H1 (cell line): ENCODE data around the gene UTS2R. TPM values are rescaled to one million over a fixed set of nuclear protein-coding genes. Genes with fewer than 3 reads are reported as not detected.

Experiments used
- CTCF ChIA-PET: fragments of 300-600 bp; sonication (Branson Sonifier 250); formaldehyde crosslinking; loops from one replicate; lab custom pipeline; 2021; ENCODE audit not compliant: partially characterized antibody; lab: Charles Lee
- POLR2A ChIA-PET: fragments of 300-600 bp; sonication (Branson Sonifier 250); formaldehyde crosslinking; loops from one replicate; lab custom pipeline; 2021; ENCODE audit warnings: inconsistent platforms; ENCODE audit not compliant: partially characterized antibody; lab: Charles Lee
- DNase-seq, 2 experiments: peaks; one replicate each; pipeline versions ENCODE4 v3.0.0 to v3.0.0-alpha.2; 2010 to 2022; ENCODE audit warnings: low spot score in 2 of 2, low read depth in 1 of 2, mixed read lengths in 1 of 2
- FAIRE-seq: peaks from 2 replicates; lab custom pipeline; 2011; peaks lifted over from hg19 to GRCh38; lab: Jason Lieb, UNC
- H2AFZ ChIP-seq: 2 replicates; pipeline ENCODE4 v1.8.1; 2012; ENCODE audit warnings: low read length, inconsistent platforms
- H2AK5ac ChIP-seq: 2 replicates; pipeline ENCODE4 v1.6.1; 2013; ENCODE audit warnings: low read depth, low read length
- H2BK120ac ChIP-seq: replicated peaks from 2 replicates; pipeline ENCODE3; 2013; ENCODE audit warnings: low read depth, low read length, inconsistent platforms
- H2BK12ac ChIP-seq: 2 replicates; pipeline ENCODE4 v1.6.1; 2013; ENCODE audit warnings: low read depth, low read length
- H2BK15ac ChIP-seq: 2 replicates; pipeline ENCODE4 v1.6.1; 2013; ENCODE audit warnings: low read length
- H2BK20ac ChIP-seq: 2 replicates; pipeline ENCODE4 v1.6.1; 2013; ENCODE audit warnings: low read length
- H2BK5ac ChIP-seq: 2 replicates; pipeline ENCODE4 v1.6.1; 2013; ENCODE audit warnings: low read depth, low read length
- H3K14ac ChIP-seq: 2 replicates; pipeline ENCODE4 v1.6.1; 2013; ENCODE audit warnings: inconsistent platforms; ENCODE audit not compliant: insufficient read length
- H3K18ac ChIP-seq: 2 replicates; pipeline ENCODE4 v1.6.1; 2013; ENCODE audit warnings: low read length; ENCODE audit errors: extremely low read depth
- H3K23ac ChIP-seq: 2 replicates; pipeline ENCODE4 v1.6.1; 2013; ENCODE audit warnings: inconsistent platforms; ENCODE audit not compliant: insufficient read length
- H3K23me2 ChIP-seq: 2 replicates; pipeline ENCODE4 v1.6.1; 2013; ENCODE audit warnings: low read depth, low read length
- H3K27ac ChIP-seq: 2 replicates; pipeline ENCODE4 v1.6.1; 2011; ENCODE audit warnings: low read depth, low read length, inconsistent platforms
- H3K27me3 ChIP-seq, 4 experiments: replicated peaks in 1 of 4; 1 replicate in 1 of 4; 2 replicates in 3 of 4; pipeline versions ENCODE4 v1.6.1 to v1.8.1; 2011 to 2013; ENCODE audit warnings: low read length in 3 of 4, mild to moderate bottlenecking in 3 of 4, inconsistent platforms in 2 of 4, mixed read lengths in 2 of 4, moderate library complexity in 1 of 4; ENCODE audit not compliant: control insufficient read depth in 3 of 4, insufficient read depth in 3 of 4; ENCODE audit errors: extremely low read depth in 1 of 4
- H3K36me3 ChIP-seq, 4 experiments: 2 replicates each; pipeline versions ENCODE4 v1.6.1 to v1.8.1; 2011 to 2013; ENCODE audit warnings: mild to moderate bottlenecking in 4 of 4, low read length in 3 of 4, moderate library complexity in 2 of 4, control low read depth in 1 of 4, inconsistent platforms in 1 of 4; ENCODE audit not compliant: insufficient read depth in 4 of 4, control insufficient read depth in 2 of 4
- H3K4ac ChIP-seq: replicated peaks from 2 replicates; pipeline ENCODE3; 2013; ENCODE audit warnings: low read length, low read depth, mixed read lengths, inconsistent platforms; ENCODE audit not compliant: insufficient read length
- H3K4me1 ChIP-seq, 4 experiments: replicated peaks in 1 of 4; 1 replicate in 1 of 4; 2 replicates in 3 of 4; pipeline versions ENCODE4 v1.6.1 to v1.8.1; 2011 to 2013; ENCODE audit warnings: low read length in 3 of 4, inconsistent platforms in 2 of 4, mixed read lengths in 1 of 4; ENCODE audit not compliant: insufficient read depth in 4 of 4, control insufficient read depth in 3 of 4
- H3K4me2 ChIP-seq, 2 experiments: 2 replicates each; pipeline versions ENCODE4 v1.6.1 to v1.8.1; 2011 to 2013; ENCODE audit warnings: low read depth in 2 of 2, low read length in 2 of 2, control low read depth in 1 of 2, inconsistent platforms in 1 of 2, mild to moderate bottlenecking in 1 of 2; ENCODE audit not compliant: insufficient read depth in 1 of 2
- H3K4me3 ChIP-seq, 4 experiments: fragments of 200-600, 300-600 bp in 1 of 4; sonication (generic), shearing (Covaris generic), sonication (Bioruptor Twin) in 1 of 4; 2 replicates each; pipeline versions ENCODE4 v1.5.1 to v1.8.1; 2011 to 2016; ENCODE audit warnings: low read length in 4 of 4, low read depth in 3 of 4, control low read depth in 2 of 4, inconsistent platforms in 2 of 4, mild to moderate bottlenecking in 2 of 4, mixed read lengths in 1 of 4, moderate library complexity in 1 of 4; ENCODE audit not compliant: insufficient read depth in 2 of 4; ENCODE audit errors: extremely low read depth in 1 of 4
- H3K56ac ChIP-seq: replicated peaks from 2 replicates; pipeline ENCODE3; 2013; ENCODE audit warnings: low read depth, mild to moderate bottlenecking, mixed read lengths, low read length, inconsistent platforms; ENCODE audit not compliant: insufficient read length
- H3K79me1 ChIP-seq: 2 replicates; pipeline ENCODE4 v1.6.1; 2013; ENCODE audit warnings: low read depth, low read length, control low read depth
- H3K79me2 ChIP-seq, 2 experiments: 2 replicates each; pipeline versions ENCODE4 v1.6.1 to v1.8.1; 2012 to 2013; ENCODE audit warnings: low read length in 2 of 2, mild to moderate bottlenecking in 2 of 2, inconsistent platforms in 1 of 2; ENCODE audit not compliant: insufficient read depth in 2 of 2, control insufficient read depth in 1 of 2
- H3K9ac ChIP-seq, 4 experiments: replicated peaks in 1 of 4; 1 replicate in 1 of 4; 2 replicates in 3 of 4; pipeline versions ENCODE4 v1.6.1 to v1.8.1; 2011 to 2013; ENCODE audit warnings: low read depth in 3 of 4, low read length in 3 of 4, control low read depth in 2 of 4, mild to moderate bottlenecking in 2 of 4, moderate library complexity in 2 of 4, inconsistent platforms in 1 of 4; ENCODE audit errors: extremely low read depth in 1 of 4
- H3K9me3 ChIP-seq, 2 experiments: 2 replicates each; pipeline versions ENCODE4 v1.6.1 to v1.8.1; 2012 to 2013; ENCODE audit warnings: mild to moderate bottlenecking in 2 of 2, moderate library complexity in 2 of 2, control low read depth in 1 of 2, inconsistent platforms in 1 of 2, low read depth in 1 of 2, low read length in 1 of 2, mixed read lengths in 1 of 2; ENCODE audit not compliant: insufficient read depth in 2 of 2
- H4K20me1 ChIP-seq, 2 experiments: replicated peaks in 1 of 2; 2 replicates each; pipeline versions ENCODE3 to v1.8.1; 2011 to 2013; ENCODE audit warnings: inconsistent platforms in 2 of 2, low read length in 2 of 2, mild to moderate bottlenecking in 1 of 2; ENCODE audit not compliant: insufficient read depth in 2 of 2, control insufficient read depth in 1 of 2
- H4K5ac ChIP-seq: 2 replicates; pipeline ENCODE4 v1.6.1; 2013; ENCODE audit warnings: low read length, low read depth, mixed read lengths, inconsistent platforms; ENCODE audit not compliant: insufficient read length
- H4K8ac ChIP-seq: 2 replicates; pipeline ENCODE4 v1.8.0; 2013; ENCODE audit warnings: mild to moderate bottlenecking, moderate library complexity, low read length, inconsistent platforms; ENCODE audit not compliant: insufficient read depth; ENCODE audit errors: extremely low read depth
- H4K91ac ChIP-seq: replicated peaks from 2 replicates; pipeline ENCODE3; 2013; ENCODE audit warnings: low read length, mixed read lengths, inconsistent platforms; ENCODE audit not compliant: insufficient read length
- BACH1 ChIP-seq: IDR thresholded peaks from 2 replicates; pipeline ENCODE4 v1.6.1; 2012; ENCODE audit warnings: low read length, improper control_type of control experiment
- BCL11A ChIP-seq, 2 experiments: IDR thresholded peaks; one replicate each; pipeline ENCODE4 v1.6.1; 2011; ENCODE audit warnings: low read depth in 2 of 2, low read length in 2 of 2, mild to moderate bottlenecking in 2 of 2
- CBX5 ChIP-seq: fragments of 300-800, 300-1000 bp; sonication (generic); IDR thresholded peaks from 2 replicates; pipeline ENCODE4 v1.7.1; 2016; ENCODE audit warnings: antibody characterized with exemption, low read length, low read depth
- CBX8 ChIP-seq: fragments of 300-800, 300-1000 bp; sonication (generic); IDR thresholded peaks from 2 replicates; pipeline ENCODE4 v1.7.1; 2016; ENCODE audit warnings: low read depth, low read length, borderline replicate concordance
- CTBP2 ChIP-seq: IDR thresholded peaks from 2 replicates; pipeline ENCODE4 v1.7.0; 2011; ENCODE audit warnings: borderline replicate concordance, mild to moderate bottlenecking, moderate library complexity, mixed read lengths, low read length; ENCODE audit not compliant: insufficient read depth, insufficient read length
- GABPA ChIP-seq: IDR thresholded peaks from 2 replicates; pipeline ENCODE4 v1.6.1; 2011; ENCODE audit warnings: mild to moderate bottlenecking, low read length, moderate library complexity, borderline replicate concordance; ENCODE audit not compliant: insufficient read depth
- POLR2A ChIP-seq, 2 experiments: IDR thresholded peaks; 1 replicate in 1 of 2; 2 replicates in 1 of 2; pipeline ENCODE4 v1.6.1; 2011; ENCODE audit warnings: low read depth in 2 of 2, low read length in 2 of 2, mild to moderate bottlenecking in 2 of 2; ENCODE audit errors: control extremely low read depth in 1 of 2
- RFX5 ChIP-seq: IDR thresholded peaks from 2 replicates; pipeline ENCODE4 v1.6.1; 2011; ENCODE audit warnings: low read depth, low read length, improper control_type of control experiment, borderline replicate concordance
- SAP30 ChIP-seq: fragments of 300-600 bp; sonication (generic); IDR thresholded peaks from 2 replicates; pipeline ENCODE4 v1.7.1; 2012; ENCODE audit warnings: low read length, moderate library complexity, mild to moderate bottlenecking, inconsistent platforms; ENCODE audit not compliant: insufficient read depth, insufficient replicate concordance
- SIRT6 ChIP-seq: IDR thresholded peaks from one replicate; pipeline ENCODE4 v1.7.1; 2012; ENCODE audit warnings: low read length, inconsistent platforms
- WGBS, 2 experiments: shearing (Covaris generic) in 1 of 2; methylation state at CpG; one replicate each; pipeline versions ENCODE4 v1.1.6 to v1.1.7; 2013 to 2015; ENCODE audit warnings: low lambda C conversion rate in 2 of 2, mixed read lengths in 2 of 2, inconsistent platforms in 1 of 2, low coverage in 1 of 2, missing lambda C conversion rate in 1 of 2; ENCODE audit not compliant: insufficient replicate concordance in 2 of 2, insufficient coverage in 1 of 2, insufficient read length in 1 of 2; ENCODE audit errors: extremely low coverage in 1 of 2, missing lambda C conversion rate in 1 of 2; 5-methylcytosine and 5-hydroxymethylcytosine counted together
- polyA plus RNA-seq, 7 experiments: library from polyadenylated mRNA; depleted of rRNA in 3 of 7; stranded (reverse) in 5 of 7; unstranded in 2 of 7; fragments of >200 nt in 5 of 7; fragments of 200-250 nt in 2 of 7; gene quantifications; 1 replicate in 5 of 7; 2 replicates in 1 of 7; 4 replicates in 1 of 7; pipeline versions ENCODE4 v1.2.1 to v1.2.3, GENCODE V29; 2011 to 2013; ENCODE audit warnings: missing spikeins in 2 of 7, mixed read lengths in 2 of 7
- total RNA-seq: library from RNA; stranded (reverse); fragmentation: NEBNext Ultra II Directional; extraction: Animal tissue kit (Norgen Biotek cat#: 25700); gene quantifications from 2 replicates; pipeline ENCODE4 v1.2.1, GENCODE V29; 2021
- TF ChIP-seq, protein P1 (sequence below): IDR thresholded peaks from 2 replicates; pipeline ENCODE4 v1.6.1; 2011; ENCODE audit warnings: low read length, improper control_type of control experiment

The UTS2R gene
- total and polyA plus RNA-seq, 2 of the 8 experiments (the other 6 are each of a cell fraction or from before 2014, with no cell fraction given): 0.27 TPM; not detected in 1

DNA sequence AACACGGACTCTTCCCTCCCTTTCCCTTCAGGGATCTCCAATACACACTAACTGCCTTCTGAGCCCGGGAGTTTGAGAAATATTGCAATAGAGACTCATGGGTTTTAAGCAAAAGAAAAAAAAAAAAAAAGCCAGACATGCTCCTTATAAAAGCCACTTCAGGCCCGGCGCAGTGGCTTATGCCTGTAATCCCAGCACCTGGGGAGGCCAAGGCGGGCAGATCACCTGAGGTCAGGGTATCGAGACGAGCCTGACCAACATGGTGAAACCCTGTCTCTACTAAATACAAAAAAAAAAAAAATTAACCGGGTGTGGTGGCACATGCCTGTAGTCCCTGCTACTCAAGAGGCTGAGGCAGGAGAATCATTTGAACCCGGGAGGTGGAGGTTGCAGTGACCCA is 44.2 kb downstream of the UTS2R start:
- Histone ChIP-seq H2BK5ac (no peak overlapping the region), H2BK20ac (no peak overlapping the region), H4K91ac (no peak overlapping the region), H3K23ac (no peak overlapping the region), H3K18ac (no peak overlapping the region), H2AFZ (no peak overlapping the region), H4K20me1 (peaks cover 5 to 9% of the 10 kb centered on the region in 2 experiments), H2BK12ac (no peak overlapping the region), H3K27me3 (no peaks in the 10 kb centered on the region), H3K9ac (no peak overlapping the region), H3K36me3 (peaks cover 0 to 2% (median 0%) of the 10 kb centered on the region in 4 experiments; a peak in 1 of 8 replicates), H3K79me1 (peaks cover 2% of the 10 kb centered on the region; the same call in 1 of the 2 replicates), H3K4me3 (no peak overlapping the region), H3K14ac (no peak overlapping the region), H3K4me2 (no peak overlapping the region), H3K9me3 (no peaks in the 10 kb centered on the region), H4K8ac (no peak overlapping the region), H3K27ac (no peak overlapping the region), H2BK120ac (no peak overlapping the region), H3K4me1 (peaks cover 0 to 3% (median 1%) of the 10 kb centered on the region in 4 experiments; a peak in 4 of 7 replicates), H3K4ac (no peak overlapping the region), H3K56ac (no peak overlapping the region), H2BK15ac (no peak overlapping the region), H3K23me2 (peaks cover 6% of the 10 kb centered on the region), H2AK5ac (no peak overlapping the region), H4K5ac (no peak overlapping the region), H3K79me2 (no peaks in the 10 kb centered on the region)
- FAIRE-seq (no peak), DNase-seq (no peak)
- 89% methylated on average over 9 of the region's 9 CpGs; no CpG with 5 or more reads in 1 of the 2 experiments for WGBS, 2 experiments
- ChIA-PET POLR2A (no interaction called here), CTCF (interaction anchor here (0.6 to 1.2 kb wide), 5 partner anchors 9 to 126 kb away, joined by 3 to 4 read pairs (median 3); no protein-coding TSS in a partner anchor)
- TF ChIP-seq GABPA (no peak), SAP30 (no peak), CBX5 (no peak), CBX8 (no peak), POLR2A (IDR thresholded peaks at IDR 0.05; ENCODE audit: control extremely low read depth in 1 of 2, low read depth in 2 of 2, low read length in 2 of 2) (no peak), BCL11A (IDR thresholded peaks at IDR 0.05; ENCODE audit: low read depth in 2 of 2, low read length in 2 of 2) (no peak), SIRT6 (no peak), RFX5 (no peak), BACH1 (no peak), CTBP2 (no peak)
- TF ChIP-seq, protein P1, sequence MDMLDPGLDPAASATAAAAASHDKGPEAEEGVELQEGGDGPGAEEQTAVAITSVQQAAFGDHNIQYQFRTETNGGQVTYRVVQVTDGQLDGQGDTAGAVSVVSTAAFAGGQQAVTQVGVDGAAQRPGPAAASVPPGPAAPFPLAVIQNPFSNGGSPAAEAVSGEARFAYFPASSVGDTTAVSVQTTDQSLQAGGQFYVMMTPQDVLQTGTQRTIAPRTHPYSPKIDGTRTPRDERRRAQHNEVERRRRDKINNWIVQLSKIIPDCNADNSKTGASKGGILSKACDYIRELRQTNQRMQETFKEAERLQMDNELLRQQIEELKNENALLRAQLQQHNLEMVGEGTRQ: no peak
